ENCODE results near the gene SKIC8.

GRCh38 chr15:78241017-78241416 lies 58.4 kb downstream of the SKIC8 start:
- TF ChIP-seq, protein P1, sequence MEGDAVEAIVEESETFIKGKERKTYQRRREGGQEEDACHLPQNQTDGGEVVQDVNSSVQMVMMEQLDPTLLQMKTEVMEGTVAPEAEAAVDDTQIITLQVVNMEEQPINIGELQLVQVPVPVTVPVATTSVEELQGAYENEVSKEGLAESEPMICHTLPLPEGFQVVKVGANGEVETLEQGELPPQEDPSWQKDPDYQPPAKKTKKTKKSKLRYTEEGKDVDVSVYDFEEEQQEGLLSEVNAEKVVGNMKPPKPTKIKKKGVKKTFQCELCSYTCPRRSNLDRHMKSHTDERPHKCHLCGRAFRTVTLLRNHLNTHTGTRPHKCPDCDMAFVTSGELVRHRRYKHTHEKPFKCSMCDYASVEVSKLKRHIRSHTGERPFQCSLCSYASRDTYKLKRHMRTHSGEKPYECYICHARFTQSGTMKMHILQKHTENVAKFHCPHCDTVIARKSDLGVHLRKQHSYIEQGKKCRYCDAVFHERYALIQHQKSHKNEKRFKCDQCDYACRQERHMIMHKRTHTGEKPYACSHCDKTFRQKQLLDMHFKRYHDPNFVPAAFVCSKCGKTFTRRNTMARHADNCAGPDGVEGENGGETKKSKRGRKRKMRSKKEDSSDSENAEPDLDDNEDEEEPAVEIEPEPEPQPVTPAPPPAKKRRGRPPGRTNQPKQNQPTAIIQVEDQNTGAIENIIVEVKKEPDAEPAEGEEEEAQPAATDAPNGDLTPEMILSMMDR (CRISPR knock-in tag; IDR thresholded peaks at IDR 0.05) = peak; percentile 92
- TF ChIP-seq ATF1 (CRISPR knock-in tag; IDR thresholded peaks at IDR 0.05) = no peak
- TF ChIP-seq, protein P2, sequence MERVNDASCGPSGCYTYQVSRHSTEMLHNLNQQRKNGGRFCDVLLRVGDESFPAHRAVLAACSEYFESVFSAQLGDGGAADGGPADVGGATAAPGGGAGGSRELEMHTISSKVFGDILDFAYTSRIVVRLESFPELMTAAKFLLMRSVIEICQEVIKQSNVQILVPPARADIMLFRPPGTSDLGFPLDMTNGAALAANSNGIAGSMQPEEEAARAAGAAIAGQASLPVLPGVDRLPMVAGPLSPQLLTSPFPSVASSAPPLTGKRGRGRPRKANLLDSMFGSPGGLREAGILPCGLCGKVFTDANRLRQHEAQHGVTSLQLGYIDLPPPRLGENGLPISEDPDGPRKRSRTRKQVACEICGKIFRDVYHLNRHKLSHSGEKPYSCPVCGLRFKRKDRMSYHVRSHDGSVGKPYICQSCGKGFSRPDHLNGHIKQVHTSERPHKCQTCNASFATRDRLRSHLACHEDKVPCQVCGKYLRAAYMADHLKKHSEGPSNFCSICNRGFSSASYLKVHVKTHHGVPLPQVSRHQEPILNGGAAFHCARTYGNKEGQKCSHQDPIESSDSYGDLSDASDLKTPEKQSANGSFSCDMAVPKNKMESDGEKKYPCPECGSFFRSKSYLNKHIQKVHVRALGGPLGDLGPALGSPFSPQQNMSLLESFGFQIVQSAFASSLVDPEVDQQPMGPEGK (CRISPR knock-in tag; IDR thresholded peaks at IDR 0.05) = no peak
- TF ChIP-seq YY1 (IDR thresholded peaks at IDR 0.05; ENCODE audit: insufficient read depth, insufficient replicate concordance, low read depth, low read length) = no peak
- no peak for TF ChIP-seq ZNF124 (CRISPR knock-in tag; IDR thresholded peaks at IDR 0.05)
- TF ChIP-seq, protein P3, sequence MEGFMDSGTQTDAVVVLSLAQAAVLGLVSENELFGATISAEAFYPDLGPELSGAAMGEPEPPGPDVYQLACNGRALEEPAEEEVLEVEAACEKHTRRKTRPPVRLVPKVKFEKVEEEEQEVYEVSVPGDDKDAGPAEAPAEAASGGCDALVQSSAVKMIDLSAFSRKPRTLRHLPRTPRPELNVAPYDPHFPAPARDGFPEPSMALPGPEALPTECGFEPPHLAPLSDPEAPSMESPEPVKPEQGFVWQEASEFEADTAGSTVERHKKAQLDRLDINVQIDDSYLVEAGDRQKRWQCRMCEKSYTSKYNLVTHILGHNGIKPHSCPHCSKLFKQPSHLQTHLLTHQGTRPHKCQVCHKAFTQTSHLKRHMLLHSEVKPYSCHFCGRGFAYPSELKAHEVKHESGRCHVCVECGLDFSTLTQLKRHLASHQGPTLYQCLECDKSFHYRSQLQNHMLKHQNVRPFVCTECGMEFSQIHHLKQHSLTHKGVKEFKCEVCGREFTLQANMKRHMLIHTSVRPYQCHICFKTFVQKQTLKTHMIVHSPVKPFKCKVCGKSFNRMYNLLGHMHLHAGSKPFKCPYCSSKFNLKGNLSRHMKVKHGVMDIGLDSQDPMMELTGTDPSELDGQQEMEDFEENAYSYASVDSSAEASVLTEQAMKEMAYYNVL (CRISPR knock-in tag; IDR thresholded peaks at IDR 0.05; ENCODE audit: borderline replicate concordance) = no peak
- TF ChIP-seq RAD21 (CRISPR knock-in tag; IDR thresholded peaks at IDR 0.05) = peak; percentile 77
- no peak for TF ChIP-seq ZZZ3 (CRISPR knock-in tag; IDR thresholded peaks at IDR 0.05; ENCODE audit: borderline replicate concordance)
- TF ChIP-seq SOX5 (CRISPR knock-in tag; IDR thresholded peaks at IDR 0.05; ENCODE audit: borderline replicate concordance) = no peak
- TF ChIP-seq KDM1A (CRISPR knock-in tag; IDR thresholded peaks at IDR 0.05) = no peak
